ENCODE data around the gene ITGB7.

Gene ITGB7

GRCh38 chr12:53194973-53195372, 12.1 kb downstream of the ITGB7 start:
- in situ Hi-C loops (cut with HindIII; ENCODE audit: low sequenced_read_pairs) = loop anchor here (10.0 kb wide), 1 partner anchor 120 kb away; the partner anchor contains the start of gene SPRYD3
- H3K4me3 ChIP-seq (ENCODE audit: low read depth, low read length) = no peak overlapping the region
- no peak for DNase-seq (ENCODE audit: low read depth)
- no peak for TF ChIP-seq CTCF (IDR thresholded peaks at IDR 0.05; ENCODE audit: low read depth, low read length, missing control alignments)

GRCh38 chr12:53193985-53194716, 12.9 kb downstream of the ITGB7 start:
- TF ChIP-seq CTCF (IDR thresholded peaks at IDR 0.05; ENCODE audit: low read depth, low read length, missing control alignments) = no peak
- in situ Hi-C loops (cut with HindIII; ENCODE audit: low sequenced_read_pairs) = loop anchor here (10.0 kb wide), 1 partner anchor 119 kb away; the partner anchor contains the start of gene SPRYD3
- no peak overlapping the region for H3K4me3 ChIP-seq (ENCODE audit: low read depth, low read length)
- no peak for DNase-seq (ENCODE audit: low read depth)

DNA sequence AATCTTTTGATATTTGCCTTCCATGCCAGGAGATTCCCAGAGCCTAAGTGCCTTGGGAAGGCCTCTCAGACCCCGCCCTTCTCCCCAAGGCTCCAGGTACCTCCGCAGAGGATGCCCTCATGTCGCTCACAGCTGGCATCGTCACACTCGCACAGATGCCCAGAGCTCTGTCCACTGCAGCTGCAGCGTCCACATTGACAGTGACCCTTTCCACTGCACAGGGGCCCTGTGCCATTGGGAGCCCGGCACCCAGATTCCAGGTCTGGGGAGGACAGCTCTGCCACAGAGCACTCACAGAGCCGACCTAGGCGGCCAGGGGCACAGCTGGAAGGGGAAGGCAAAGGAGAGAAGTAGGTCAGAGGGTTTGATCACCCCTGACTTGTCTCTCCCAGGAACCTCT, 14.0 kb downstream of the ITGB7 start:
- in situ Hi-C loops (cut with HindIII; ENCODE audit: low sequenced_read_pairs) = loop anchor here (10.0 kb wide), 1 partner anchor 118 kb away; the partner anchor contains the start of gene SPRYD3
- no peak for TF ChIP-seq CTCF (IDR thresholded peaks at IDR 0.05; ENCODE audit: low read depth, low read length, missing control alignments)
- no peak for DNase-seq (ENCODE audit: low read depth)
- H3K4me3 ChIP-seq (ENCODE audit: low read depth, low read length) = no peak overlapping the region

DNA sequence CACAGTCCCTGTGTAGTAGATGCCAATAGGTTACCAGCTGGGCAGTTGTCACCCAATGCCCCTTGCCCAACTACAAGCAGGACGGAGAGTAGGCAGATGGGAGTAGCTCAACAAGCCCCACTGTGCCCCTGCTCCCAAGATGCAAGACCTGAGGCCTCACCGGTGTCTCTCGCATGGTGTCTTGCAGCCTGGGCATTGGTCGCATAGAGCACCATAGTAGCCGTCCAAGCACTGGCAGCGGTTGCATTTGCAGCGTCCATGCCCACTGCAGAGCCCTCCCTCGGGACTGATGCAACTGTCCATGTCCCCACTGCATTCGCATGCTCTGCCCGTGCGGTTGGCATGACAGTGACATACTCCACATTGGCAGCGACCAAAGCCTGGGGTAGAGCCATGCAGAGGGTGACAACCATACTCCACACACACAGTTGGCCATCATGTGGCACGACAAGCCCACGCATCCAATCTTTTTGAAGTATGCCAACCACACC, 14.5 kb downstream of the ITGB7 start:
- TF ChIP-seq CTCF (IDR thresholded peaks at IDR 0.05; ENCODE audit: low read depth, low read length, missing control alignments) = no peak
- DNase-seq (ENCODE audit: low read depth) = no peak
- in situ Hi-C loops (cut with HindIII; ENCODE audit: low sequenced_read_pairs) = loop anchor here (10.0 kb wide), 1 partner anchor 118 kb away; the partner anchor contains the start of gene SPRYD3
- no peak overlapping the region for H3K4me3 ChIP-seq (ENCODE audit: low read depth, low read length)

DNA sequence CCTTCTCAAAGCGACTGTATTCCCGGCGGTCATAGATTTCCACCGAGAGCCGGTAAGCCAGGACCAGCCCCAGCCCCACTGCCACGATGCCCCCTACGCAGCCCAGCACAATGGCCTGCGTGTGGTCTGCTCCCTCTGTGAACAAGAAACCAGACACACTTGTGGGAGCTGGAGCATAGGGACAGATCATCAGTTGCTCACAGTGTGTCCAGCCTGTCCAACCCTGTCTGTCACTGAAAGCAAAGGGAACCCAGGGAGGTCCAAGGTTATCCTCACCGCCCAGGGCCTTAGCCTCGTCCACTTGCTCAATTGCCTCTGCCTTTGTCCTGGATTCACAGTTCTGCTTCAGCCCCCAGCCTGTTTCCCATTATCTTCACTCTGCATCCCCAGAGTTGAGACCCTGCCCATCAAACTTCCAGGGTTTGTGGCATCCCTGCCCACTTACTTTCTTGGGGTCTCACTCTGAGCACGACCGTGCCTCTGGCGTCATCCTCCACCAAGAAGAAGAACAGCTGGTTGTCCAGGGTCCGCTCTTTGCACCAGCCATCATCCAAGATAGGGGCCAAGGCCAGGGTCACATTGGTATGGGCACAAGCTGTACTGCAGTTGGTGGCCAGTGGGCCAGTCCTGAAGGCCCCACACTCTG, 15.0 kb downstream of the ITGB7 start:
- no peak for TF ChIP-seq CTCF (IDR thresholded peaks at IDR 0.05; ENCODE audit: low read depth, low read length, missing control alignments)
- DNase-seq (ENCODE audit: low read depth) = no peak
- no peak overlapping the region for H3K4me3 ChIP-seq (ENCODE audit: low read depth, low read length)
- in situ Hi-C loops (cut with HindIII; ENCODE audit: low sequenced_read_pairs) = loop anchor here (10.0 kb wide), 1 partner anchor 117 kb away; the partner anchor contains the start of gene SPRYD3

DNA sequence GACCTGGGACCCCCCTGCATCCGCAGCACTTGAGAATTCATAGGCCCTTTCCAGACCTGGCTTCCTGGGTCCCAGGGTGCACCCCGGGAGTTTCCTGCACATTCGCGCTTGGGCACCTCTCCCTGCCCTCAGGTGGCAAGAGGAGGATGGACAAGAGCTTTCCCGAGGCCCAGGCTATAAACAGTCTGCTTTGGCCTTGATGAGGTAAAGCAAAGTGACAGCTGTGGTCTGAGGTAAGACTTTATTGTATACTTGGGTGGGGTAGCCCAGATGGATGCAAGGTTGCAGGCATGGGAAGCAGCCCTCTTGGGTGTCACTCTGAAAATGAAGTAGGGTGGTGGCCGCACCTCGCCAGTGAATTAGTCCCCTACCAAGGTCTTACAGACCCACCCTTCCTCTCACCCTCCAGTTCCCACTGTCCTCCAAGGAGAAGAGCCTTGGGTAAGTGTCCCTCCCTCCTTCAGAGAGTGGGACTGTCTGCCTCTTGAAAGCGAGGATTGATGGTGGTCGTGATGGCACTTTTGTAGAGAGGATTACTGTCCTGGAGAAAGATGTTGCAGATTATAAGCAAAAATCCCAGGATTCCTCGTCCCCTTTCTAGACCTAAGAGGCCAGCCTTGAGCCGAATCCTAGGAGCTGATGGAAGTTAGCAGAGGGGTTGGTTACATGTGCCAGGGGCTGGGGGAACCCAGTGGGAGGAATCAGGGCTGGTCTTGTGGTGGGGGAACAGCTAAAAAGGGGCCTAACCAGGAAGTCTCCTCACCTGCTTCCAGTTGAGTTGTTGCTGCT, 15.8 kb downstream of the ITGB7 start:
- in situ Hi-C loops (cut with HindIII; ENCODE audit: low sequenced_read_pairs) = loop anchor here (10.0 kb wide), 1 partner anchor 116 kb away; the partner anchor contains the start of gene SPRYD3

More for the DNA sequence above, 15.8 kb downstream of the ITGB7 start:
- no peak for DNase-seq (ENCODE audit: low read depth)
- no peak overlapping the region for H3K4me3 ChIP-seq (ENCODE audit: low read depth, low read length)
- TF ChIP-seq CTCF (IDR thresholded peaks at IDR 0.05; ENCODE audit: low read depth, low read length, missing control alignments) = no peak

Measured in astrocyte of the cerebellum (primary cell).